Esophagus muscularis mucosa (tissue), 4 donors: ENCODE data around the gene OR6J1. TPM values are rescaled to one million over a fixed set of nuclear protein-coding genes. Genes with fewer than 3 reads are reported as not detected.

Experiments used
- DNase-seq: peaks from one replicate; pipeline ENCODE4 v3.0.0-alpha.2; 2017; ENCODE audit errors: extremely low spot score
- H3K27ac ChIP-seq, 4 donors: fragments of 200-600 bp; sonication (generic); replicated peaks in 1 of 4; 1 replicate in 3 of 4; 2 replicates in 1 of 4; pipeline ENCODE4 v1.5.1; 2016 to 2019; ENCODE audit warnings: mild to moderate bottlenecking in 1 of 4
- H3K27me3 ChIP-seq, 4 donors: fragments of 200-600 bp; sonication (generic); one replicate each; pipeline versions ENCODE4 v1.5.1 to v1.6.0; 2016 to 2019
- H3K36me3 ChIP-seq, 4 donors: fragments of 200-600 bp; sonication (generic); one replicate each; pipeline ENCODE4 v1.5.1; 2016 to 2019
- H3K4me1 ChIP-seq, 4 donors: fragments of 200-600 bp; sonication (generic); one replicate each; pipeline ENCODE4 v1.5.1; 2016 to 2019
- H3K4me3 ChIP-seq, 4 donors: fragments of 200-600 bp; sonication (generic); 1 replicate in 2 of 4; 2 replicates in 2 of 4; pipeline ENCODE4 v1.5.1; 2016 to 2019; ENCODE audit warnings: mild to moderate bottlenecking in 4 of 4, moderate library complexity in 1 of 4
- H3K9me3 ChIP-seq, 4 donors: fragments of 200-600 bp; sonication (generic); 1 replicate in 3 of 4; 2 replicates in 1 of 4; pipeline ENCODE4 v1.5.1; 2016 to 2019
- CTCF ChIP-seq, 3 experiments: fragments of 200-600 bp in 2 of 3; fragments of 450-650 bp in 1 of 3; sonication (generic) in 2 of 3; IDR thresholded peaks; one replicate each; pipeline ENCODE4 v1.5.1; 2017 to 2019; ENCODE audit warnings: antibody characterized with exemption in 3 of 3, mild to moderate bottlenecking in 2 of 3, moderate library complexity in 1 of 3
- EP300 ChIP-seq: sonication (generic); formaldehyde crosslinking; IDR thresholded peaks from one replicate; pipeline ENCODE4 v1.6.1; 2017; ENCODE audit warnings: antibody characterized with exemption
- POLR2A ChIP-seq: fragments of 450-650 bp; IDR thresholded peaks from one replicate; pipeline ENCODE4 v1.6.1; 2017; ENCODE audit warnings: antibody characterized with exemption, moderate library complexity, mild to moderate bottlenecking, low read depth
- POLR2AphosphoS5 ChIP-seq, 2 donors: sonication (generic); formaldehyde crosslinking; IDR thresholded peaks; one replicate each; pipeline ENCODE4 v1.6.1; 2017; ENCODE audit warnings: antibody characterized with exemption in 2 of 2
- WGBS: methylation state at CpG from one replicate; pipeline ENCODE4 v1.1.5; 2018; 5-methylcytosine and 5-hydroxymethylcytosine counted together
- intact Hi-C: fragments of 100-400 bp; cut with DNase I; formaldehyde crosslinking; loops from one replicate; pipeline ENCODE4 v1.15.1; 2023
- total RNA-seq, 4 donors: library from RNA; depleted of rRNA; stranded (reverse); fragments of >200 nt; gene quantifications; one replicate each; pipeline versions ENCODE4 v1.1.0 to v1.2.1, GENCODE V29; 2016

The OR6J1 gene
- total RNA-seq, 4 donors from 2014 or later: not detected

GRCh38 chr14:22634233-22634900, 9.8 kb downstream of the OR6J1 start:
- Histone ChIP-seq H3K27ac (no peak overlapping the region), H3K27me3 (peaks cover 0 to 3% (median 0%) of the 10 kb centered on the region in 4 donors), H3K36me3 (no peaks in the 10 kb centered on the region), H3K4me3 (no peak overlapping the region), H3K4me1 (no peaks in the 10 kb centered on the region), H3K9me3 (no peaks in the 10 kb centered on the region)
- WGBS: 82% methylated on average over 8 of the region's 8 CpGs
- intact Hi-C loops: no loop called here
- TF ChIP-seq CTCF (IDR thresholded peaks at IDR 0.05) (no peak), POLR2AphosphoS5 (IDR thresholded peaks at IDR 0.05) (no peak), POLR2A (no peak), EP300 (no peak)
- DNase-seq: no peak

- no peaks in the 10 kb centered on the region for H3K9me3 ChIP-seq
- no peak for DNase-seq
- H3K27me3 ChIP-seq: peaks cover 0 to 3% (median 0%) of the 10 kb centered on the region in 4 donors
- TF ChIP-seq EP300 (no peak), POLR2AphosphoS5 (IDR thresholded peaks at IDR 0.05) (no peak), POLR2A (no peak)
- no peaks in the 10 kb centered on the region for H3K4me1 ChIP-seq
- no peaks in the 10 kb centered on the region for H3K36me3 ChIP-seq
- intact Hi-C loops: no loop called here
- H3K4me3 ChIP-seq: no peak overlapping the region
- no peak overlapping the region for H3K27ac ChIP-seq
- WGBS: 80% methylated on average over 2 of the region's 2 CpGs
Observed at GRCh38 chr14:22630486-22630885, 13.7 kb downstream of the OR6J1 start.

- no peak for DNase-seq
- Histone ChIP-seq H3K27ac (no peak overlapping the region), H3K36me3 (no peaks in the 10 kb centered on the region), H3K9me3 (no peaks in the 10 kb centered on the region), H3K27me3 (peaks cover 0 to 3% (median 0%) of the 10 kb centered on the region in 4 donors), H3K4me3 (no peak overlapping the region), H3K4me1 (no peaks in the 10 kb centered on the region)
- no peak for TF ChIP-seq EP300
- TF ChIP-seq CTCF (IDR thresholded peaks at IDR 0.05): no peak
- no peak for TF ChIP-seq POLR2A
- TF ChIP-seq POLR2AphosphoS5 (IDR thresholded peaks at IDR 0.05): no peak
- intact Hi-C loops: no loop called here
- WGBS: 88% methylated on average over 3 of the region's 3 CpGs
Observed at GRCh38 chr14:22630066-22630465, 14.1 kb downstream of the OR6J1 start.

GRCh38 chr14:22629361-22629760, 14.8 kb downstream of the OR6J1 start:
- Histone ChIP-seq H3K27ac (no peak overlapping the region), H3K4me1 (no peaks in the 10 kb centered on the region), H3K27me3 (peaks cover 0 to 3% (median 0%) of the 10 kb centered on the region in 4 donors), H3K9me3 (no peaks in the 10 kb centered on the region), H3K36me3 (no peaks in the 10 kb centered on the region), H3K4me3 (no peak overlapping the region)
- no peak for TF ChIP-seq CTCF (IDR thresholded peaks at IDR 0.05)
- no peak for TF ChIP-seq EP300
- TF ChIP-seq POLR2A: no peak
- TF ChIP-seq POLR2AphosphoS5 (IDR thresholded peaks at IDR 0.05): no peak
- intact Hi-C loops: no loop called here
- DNase-seq: no peak
- 69% methylated on average over 5 of the region's 5 CpGs for WGBS

- WGBS: 77% methylated on average over 7 of the region's 7 CpGs
- no peak for DNase-seq
- intact Hi-C loops: no loop called here
- Histone ChIP-seq H3K27me3 (peaks cover 0 to 3% (median 0%) of the 10 kb centered on the region in 4 donors), H3K36me3 (no peaks in the 10 kb centered on the region), H3K4me1 (no peaks in the 10 kb centered on the region), H3K4me3 (no peak overlapping the region), H3K27ac (no peak overlapping the region), H3K9me3 (no peaks in the 10 kb centered on the region)
- no peak for TF ChIP-seq POLR2A
- TF ChIP-seq CTCF (IDR thresholded peaks at IDR 0.05): no peak
- TF ChIP-seq EP300: no peak
- no peak for TF ChIP-seq POLR2AphosphoS5 (IDR thresholded peaks at IDR 0.05)
Observed at GRCh38 chr14:22627506-22628263, 16.5 kb downstream of the OR6J1 start.
